H4 (cell line): ENCODE data around the gene SLC36A3. TPM values are rescaled to one million over a fixed set of nuclear protein-coding genes. Genes with fewer than 3 reads are reported as not detected.

ENCODE experiments used
- DNase-seq: peaks from one replicate; pipeline ENCODE4 v3.0.0-alpha.2; 2015; ENCODE audit warnings: low spot score
- total RNA-seq: library from RNA; depleted of rRNA; stranded (reverse); fragments of >200 nt; shearing (Covaris generic); gene quantifications from 2 replicates; pipeline ENCODE4 v1.2.3, GENCODE V29; 2014

Gene SLC36A3
- total RNA-seq, 1 experiment from 2014 or later, result not detected

DNA sequence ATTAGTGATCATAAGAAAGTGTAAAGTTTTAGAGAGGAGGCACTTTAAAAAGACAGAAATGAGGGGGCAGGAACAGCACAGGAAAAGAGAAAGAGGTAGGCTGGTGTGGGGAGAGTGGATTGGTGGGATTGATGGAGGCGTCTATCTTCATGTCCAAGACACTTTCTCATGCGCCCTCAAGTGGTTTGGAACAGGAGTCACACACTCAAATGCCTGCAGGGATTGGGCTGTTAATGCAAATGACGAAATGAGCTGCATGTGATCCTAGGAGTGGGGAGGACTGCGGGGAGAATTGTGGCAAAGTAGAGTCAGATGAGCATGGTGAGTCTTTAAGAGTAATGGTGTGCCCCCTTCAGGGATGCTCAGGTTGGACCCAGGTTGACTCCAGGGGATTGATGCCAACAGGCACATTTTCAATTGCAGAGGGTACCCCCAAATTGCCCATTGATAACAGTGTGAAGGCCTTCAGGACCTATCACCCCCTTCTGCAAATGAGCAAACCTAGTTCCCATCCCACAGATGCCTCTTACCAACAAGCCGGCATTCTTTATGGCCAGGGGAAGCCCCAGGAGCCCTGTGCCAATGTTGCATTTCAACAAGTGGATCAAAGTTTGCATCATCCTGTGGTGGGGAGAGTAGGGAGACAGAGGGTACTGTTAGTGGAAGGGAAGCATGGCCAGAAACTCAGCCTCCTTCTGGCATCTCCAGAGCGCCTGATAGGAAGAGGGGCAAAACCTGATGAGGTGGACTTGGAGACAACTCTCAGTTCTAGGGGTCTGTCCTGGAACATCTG is 5.3 kb downstream of the SLC36A3 start:
- DNase-seq, result peak; percentile 44

DNA sequence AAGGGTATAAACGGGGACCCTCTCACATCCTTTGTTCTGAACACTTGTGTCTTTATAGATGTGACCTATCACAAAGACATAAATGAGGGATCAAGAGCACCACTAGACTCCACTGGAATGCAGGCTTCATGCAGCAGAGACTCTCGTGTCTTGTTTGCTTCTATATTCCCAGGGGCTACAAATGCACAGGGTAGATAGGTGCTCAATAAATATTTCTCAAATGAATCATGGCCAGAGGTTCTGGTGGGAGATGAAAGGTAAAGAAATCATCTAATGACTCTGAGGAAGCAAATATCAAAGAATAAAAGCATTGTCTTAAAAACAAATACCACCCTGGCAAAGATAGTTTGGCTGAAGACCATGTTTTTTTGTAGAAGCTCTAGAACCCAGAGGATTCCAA is 6.6 kb downstream of the SLC36A3 start:
- DNase-seq, result no peak

DNA sequence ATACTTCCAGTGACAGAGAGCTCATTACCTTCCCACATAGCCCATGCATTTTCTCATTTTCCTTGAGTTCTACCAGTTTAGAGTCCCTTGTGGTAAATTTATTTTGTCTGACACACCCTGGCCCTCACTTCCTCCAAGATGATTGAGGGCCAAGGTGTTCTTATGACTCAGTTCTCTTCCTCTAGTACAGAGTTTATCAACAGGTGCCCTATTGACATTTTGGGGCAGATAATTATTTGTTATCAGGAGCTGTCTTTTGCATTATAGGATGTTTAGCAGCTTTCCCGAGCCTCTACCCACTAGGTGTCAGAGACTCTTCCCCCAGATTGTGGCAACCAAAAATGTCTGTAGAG is 7.1 kb downstream of the SLC36A3 start:
- no peak for DNase-seq

DNA sequence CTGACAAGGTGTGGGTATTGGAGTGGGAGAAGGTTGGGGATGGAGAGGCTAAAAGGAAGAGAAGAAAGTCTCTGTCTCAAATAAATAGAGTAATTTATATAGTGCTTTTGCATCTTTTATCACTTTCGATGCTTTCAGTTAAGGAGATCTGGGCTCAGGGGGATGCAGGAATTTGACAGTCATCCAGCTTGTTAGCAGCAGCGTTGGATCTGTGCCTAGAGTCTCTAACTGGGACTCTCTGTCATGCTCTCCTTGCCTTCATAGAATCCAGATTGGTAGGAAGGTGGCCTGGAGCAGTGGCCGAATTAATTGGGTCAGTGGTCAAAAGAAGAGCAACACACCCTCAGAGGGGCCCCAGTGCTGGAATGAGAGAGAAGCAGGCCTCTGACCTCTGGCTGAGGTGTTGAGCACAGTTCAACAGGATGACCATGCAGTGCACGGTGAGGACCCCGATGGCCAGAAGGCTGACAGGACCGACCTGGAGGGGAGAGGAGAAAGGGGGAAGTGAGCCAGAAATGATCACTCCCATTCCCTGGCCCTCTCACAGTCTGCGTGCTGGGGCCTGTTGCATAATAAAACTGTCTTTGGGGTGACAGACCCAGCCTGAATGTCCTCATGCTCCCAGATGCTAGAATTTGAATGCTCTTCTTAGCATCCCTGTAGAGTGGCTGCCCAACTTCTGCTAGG is 7.6 kb downstream of the SLC36A3 start:
- no peak for DNase-seq

DNA sequence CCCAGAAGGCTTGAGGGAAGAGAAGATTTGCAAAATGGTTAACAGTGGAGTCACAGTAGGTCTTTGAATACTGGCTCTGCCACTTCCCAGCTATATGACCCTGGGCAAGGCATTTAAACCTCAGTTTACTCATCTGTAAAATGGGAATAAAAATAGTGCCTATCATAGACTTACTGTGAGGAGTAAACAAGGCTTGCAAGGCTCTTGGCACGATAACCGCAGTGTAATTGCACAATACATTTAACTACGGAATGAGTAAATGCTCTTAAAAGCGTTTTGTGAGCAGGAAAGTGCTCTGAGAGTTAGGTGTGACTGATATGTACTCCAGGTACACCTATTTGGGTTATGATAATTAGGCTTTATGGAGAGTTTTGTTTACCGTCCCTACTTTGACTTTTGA is 8.4 kb downstream of the SLC36A3 start:
- DNase-seq, result peak; percentile 45

DNA sequence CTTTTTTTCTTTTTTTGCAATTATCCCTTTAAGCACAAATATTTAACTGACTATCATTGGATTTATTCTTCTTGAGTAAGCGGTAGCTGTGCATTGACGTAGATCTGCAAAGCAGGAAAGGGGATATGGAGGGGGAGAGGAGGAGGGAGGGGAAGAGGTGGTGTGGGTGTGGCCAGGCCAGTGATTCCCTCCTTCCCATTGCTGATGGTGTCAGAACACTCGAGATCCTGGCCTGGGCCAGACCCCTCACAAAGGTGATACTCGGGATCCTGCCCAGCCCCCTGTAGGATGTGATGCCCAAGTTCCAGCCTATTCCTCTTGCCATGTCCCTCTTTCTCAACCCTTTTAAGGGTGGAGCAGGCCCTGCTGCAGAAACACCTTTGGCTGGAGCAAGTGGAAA is 9.9 kb downstream of the SLC36A3 start:
- DNase-seq, result no peak

DNA sequence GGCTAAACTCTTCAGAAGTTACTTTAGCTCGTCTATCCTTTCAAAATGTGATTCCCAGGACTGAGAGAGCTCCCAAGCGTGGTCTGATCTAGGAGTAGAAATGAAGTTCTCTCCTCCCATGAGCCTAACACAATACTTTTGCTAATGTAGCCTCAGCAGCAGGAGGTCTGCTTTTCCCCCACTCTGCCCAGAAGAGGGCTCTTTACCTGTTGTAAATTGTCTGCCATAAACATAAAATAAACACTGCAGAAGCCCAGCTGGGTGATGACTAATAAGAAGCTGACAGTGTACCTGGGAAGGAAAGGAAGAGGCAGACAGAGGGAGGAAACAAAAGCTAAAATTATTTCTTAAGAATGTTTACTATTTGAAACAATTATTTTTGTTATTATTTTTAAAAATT is 15.4 kb downstream of the SLC36A3 start:
- no peak for DNase-seq

DNA sequence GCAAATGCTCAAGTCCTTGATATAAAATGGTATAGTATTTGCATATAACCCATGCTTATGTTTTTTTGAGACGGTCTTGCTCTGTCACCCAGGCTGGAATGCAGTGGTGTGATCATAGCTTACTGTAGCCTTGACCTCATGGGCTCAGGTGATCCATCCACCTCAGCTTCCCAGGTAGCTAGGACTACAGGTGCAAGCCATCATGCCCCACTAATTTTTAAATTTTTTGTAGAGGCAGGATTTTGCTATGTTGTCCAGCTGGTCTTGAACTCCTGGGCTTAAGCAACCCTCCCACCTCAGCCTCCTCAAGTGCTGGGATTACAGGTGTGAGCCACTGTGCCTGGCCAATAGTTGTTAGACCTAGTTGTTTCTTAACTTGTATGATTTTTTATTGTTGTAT is 17.3 kb downstream of the SLC36A3 start:
- DNase-seq, result no peak

DNA sequence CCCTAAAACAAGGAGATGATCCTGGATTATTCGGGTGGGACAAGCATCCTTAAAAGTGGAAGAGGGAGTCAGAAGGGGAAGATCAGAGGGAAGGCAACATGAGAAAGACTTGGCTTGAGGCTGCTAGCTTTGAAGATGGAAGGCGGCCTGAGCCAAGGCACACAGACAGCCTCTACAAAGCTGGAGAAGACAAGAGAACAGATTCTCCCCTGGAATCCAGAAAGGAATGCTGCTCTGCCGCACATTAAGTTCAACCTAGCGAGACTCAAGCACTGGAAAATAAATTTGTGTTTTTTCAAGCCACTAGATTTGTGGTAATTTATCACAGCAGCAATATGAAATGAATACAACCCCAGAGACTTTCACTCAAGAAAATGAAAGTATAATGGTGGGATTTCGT is 17.9 kb downstream of the SLC36A3 start:
- no peak for DNase-seq

DNA sequence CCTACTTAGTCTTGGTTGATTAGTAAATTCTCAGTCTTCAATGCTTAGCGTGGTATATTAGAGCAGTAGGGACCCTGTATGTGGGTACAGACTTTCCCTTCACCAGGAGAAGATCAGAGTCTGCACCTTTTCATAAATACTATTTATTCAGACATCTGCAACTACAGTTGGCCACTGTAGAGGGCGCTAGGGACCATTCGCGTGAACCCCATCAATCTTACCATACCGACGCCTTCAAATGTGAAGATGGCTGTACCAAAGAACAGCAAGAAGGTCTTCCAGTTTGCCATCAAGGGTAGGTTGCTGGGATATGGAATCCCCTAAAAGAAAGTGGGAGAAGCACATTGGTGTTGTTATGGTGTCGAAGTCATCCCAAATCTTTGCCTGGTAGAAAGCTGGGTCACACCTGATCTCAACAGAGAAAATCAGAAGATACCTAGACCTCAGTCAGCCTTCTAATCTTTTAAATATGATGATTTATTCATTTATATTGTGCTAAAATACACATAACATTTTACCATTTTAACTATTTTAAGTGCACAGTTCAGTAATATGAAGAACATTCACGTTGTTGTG is 19.1 kb downstream of the SLC36A3 start:
- DNase-seq, result no peak

DNA sequence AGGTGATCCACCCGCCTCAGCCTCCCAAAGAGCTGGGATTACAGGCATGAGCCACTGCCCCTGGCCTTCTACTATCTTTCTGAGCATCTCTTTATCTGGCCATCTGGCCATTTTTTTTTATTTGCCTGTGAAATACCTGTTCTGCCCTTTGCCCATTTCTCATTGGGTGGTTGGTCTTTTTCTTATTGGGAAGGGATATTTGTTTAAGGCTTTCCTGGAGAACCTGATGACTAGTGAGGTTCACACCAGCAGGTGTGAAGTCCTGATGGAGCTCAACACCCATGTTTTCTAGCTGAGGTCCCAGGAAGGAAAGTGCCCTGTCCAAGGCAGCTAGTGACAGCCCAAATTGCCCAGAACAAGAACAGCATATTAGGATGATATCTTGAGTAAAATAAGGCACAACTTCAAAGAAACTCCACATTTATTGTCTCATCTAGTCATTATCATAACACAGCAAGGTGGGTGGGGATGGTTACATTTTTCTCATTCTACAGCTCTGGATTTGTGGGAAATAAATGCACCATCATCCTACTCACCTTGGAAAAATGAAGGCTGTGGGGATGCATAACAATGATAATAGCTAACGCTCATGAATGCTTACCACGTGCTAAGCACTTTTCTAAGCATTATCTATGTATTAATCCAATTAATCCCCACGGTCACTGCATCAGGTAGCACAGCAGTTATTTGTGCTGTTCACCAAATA is 20.3 kb downstream of the SLC36A3 start:
- DNase-seq, result no peak

DNA sequence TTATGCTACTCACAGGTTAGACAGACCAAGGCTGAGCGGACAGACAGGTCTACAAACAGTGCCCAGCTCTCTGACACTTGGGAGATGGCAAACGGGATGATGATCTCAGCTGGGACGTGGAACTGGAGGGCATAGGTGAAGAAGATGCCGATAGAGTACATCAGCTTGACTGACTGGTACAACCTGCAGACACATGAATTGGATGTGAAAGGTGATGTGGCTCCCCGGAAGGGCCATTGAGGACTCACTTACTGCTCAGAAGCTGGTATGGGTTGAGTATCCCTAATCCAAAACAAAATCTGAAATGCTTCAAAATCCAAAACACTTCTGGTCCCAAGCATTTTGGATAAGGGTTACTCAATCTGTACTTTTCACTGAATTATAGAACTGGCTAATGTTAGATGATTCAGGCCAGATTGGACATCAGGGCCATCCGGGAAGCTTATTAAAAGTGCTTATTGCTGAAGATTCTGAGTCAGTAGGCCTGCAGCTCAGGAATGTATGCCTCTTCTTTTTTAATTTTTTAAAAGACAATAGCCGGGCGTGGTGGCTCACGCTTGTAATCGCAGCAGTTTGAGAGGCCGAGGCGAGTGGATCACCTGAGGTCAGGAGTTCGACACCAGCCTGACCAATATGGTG is 22.4 kb downstream of the SLC36A3 start:
- no peak for DNase-seq

DNA sequence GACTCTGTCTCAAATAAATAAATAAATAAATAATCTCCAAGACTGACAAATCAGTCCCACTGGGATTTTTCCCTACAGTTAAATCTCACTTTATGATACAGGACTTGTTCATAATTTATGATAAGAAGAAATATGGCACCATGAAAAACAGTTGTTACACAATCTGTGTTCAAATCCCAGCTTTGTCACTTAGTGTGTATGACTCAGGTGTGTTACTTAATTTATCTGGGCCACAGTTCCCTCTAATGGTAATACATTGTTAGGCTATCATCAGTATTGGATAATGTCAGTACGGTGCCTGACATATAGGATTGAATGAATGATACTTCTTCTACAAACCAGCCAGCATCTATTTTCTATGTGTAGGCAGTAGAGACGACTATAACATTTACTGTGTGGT is 23.1 kb downstream of the SLC36A3 start:
- DNase-seq, result no peak

DNA sequence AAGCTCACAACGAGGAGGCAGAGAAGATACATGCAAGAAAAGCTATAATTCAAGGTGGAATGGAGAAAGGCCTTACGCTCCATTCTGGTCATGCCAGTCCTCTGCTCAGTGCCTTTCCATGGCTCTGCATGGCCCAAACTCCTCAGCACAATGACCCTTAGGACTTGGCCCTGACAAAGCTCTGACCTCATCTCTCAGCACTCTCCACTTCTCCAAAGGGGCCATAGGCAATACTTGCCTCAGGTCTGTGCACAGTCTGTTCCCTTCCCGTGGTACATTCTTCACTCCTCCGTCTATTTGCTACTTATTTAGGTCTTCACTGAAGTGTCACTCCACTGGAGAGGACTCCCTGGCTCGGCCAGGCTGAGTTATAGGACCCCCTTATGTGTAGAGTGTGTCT is 24.7 kb downstream of the SLC36A3 start:
- DNase-seq, result no peak

DNA sequence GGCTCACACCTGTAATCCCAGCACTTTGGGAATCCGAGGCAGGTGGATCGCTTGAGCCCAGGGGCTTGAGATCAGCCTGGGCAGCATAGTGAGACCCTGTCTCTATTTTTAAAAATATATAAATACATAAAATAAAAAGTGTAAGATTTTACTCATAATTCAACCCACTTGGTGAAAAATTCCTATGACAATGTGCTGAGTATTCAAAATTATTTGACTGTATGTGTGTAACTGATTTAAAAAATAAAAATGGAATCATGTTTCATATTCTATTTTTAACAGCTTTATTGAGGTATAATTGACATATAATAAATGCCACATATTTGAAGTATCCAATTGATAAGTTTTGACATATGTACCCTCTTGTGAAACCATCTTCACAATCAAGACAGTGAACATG is 27.8 kb downstream of the SLC36A3 start:
- DNase-seq, result no peak

DNA sequence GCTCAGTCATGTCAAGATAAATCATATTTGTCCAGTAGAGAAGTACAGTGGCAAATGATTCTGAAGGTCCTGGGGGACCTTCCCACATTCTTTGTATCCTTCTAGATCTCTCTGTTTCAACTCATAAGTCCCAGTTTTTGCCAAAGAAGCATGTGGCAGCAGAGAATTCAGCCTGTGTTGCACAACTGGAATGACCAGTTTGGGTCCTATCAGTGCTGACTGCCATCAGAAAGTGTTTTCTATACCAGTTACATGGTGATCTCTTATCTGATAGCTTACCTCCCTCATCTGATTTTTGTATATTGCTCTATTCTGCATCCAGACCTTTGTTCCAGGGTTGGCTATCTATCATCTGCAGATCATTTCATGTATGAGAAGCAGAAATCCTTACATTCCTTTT is 28.9 kb downstream of the SLC36A3 start:
- DNase-seq, result no peak

DNA sequence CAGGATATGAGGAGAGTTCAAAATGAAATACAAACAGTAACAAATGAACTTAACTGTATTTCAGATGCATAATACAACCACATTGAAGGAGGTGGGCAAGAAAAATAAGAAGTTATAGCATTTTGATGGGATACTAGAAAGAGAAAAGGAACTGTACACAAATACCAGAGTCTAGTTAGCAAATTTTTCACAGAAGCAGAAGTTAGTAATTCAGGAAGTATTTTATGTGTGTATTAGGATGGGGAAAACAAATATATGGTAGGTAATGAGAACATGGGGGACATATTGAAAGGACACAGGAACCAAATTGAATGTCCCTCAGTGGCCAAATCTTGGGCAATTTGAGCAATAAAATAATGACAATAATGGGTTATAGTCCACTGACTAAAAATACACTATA is 32.2 kb downstream of the SLC36A3 start:
- DNase-seq, result no peak

DNA sequence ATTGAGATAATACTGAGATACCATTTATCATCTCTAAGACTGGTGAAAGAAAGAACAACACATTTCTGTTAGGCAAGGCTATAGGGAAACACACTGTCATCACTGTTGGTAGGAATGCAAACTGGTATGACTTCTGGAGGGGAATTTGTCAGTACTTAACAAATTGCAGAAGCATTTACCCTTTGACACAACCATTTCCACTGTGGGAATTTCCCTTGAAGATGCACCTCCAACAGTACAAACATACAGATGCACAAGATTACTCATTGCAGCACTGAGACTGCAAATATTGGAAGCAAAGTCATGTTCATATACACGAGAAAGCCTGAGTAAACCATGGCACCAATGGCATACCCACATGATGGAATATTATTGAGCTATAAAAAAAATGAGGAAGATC is 33.0 kb downstream of the SLC36A3 start:
- no peak for DNase-seq

DNA sequence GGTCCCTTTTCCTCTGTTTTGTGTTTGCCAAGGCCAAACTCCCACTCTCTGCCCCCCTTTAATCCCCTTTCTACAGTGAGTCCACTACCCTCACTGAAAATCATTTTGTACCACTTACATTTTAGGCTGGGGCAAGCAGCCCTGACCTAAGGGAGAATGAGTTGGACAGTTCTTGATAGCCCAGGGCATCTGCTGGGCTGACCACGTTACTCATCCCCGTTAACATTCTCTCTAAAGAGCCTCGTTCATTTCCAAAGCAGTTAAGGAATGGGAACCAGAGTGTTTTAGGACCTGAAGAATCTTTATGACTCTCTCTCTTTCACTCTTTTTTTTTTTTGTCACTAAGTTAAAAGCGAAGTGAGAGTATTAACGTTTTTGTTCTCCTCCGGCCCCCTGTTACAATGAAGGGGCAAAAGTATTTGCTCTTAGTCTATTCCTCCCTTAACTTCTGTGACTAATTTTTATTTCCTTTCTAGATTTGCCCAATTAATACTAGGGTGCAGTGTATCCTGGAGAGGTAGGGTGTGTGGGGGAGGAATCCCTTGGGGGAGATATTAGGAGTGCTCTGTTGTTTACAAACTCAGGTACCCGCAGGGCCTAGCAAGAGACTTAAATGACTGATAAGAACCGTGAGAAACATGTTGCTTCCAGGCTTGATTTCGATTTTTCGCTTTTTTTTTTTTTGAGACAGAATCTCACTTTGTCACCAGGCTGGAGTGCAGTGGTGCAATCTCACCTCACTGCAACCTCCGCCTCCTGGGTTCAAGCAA is 35.9 kb downstream of the SLC36A3 start:
- DNase-seq, result no peak

DNA sequence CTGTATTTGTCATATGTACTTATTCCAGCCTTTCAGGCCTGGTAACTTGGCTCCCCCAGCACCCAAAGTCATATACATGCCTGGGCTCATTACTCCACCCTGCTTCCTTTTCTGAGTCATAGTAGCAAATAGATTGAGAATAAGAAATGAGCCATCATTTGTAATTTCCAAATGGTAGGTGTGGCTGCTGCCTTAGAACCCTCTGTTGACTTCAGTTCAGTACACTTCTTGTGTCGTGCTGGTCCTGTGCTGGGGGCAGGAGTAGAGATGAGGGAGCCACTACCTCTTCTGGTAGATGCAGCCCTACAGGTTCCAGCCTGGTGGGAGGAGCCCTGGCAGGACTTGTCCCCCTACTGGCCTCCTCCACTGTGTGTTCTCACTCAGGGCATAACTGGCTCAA is 39.5 kb downstream of the SLC36A3 start:
- DNase-seq, result no peak

DNA sequence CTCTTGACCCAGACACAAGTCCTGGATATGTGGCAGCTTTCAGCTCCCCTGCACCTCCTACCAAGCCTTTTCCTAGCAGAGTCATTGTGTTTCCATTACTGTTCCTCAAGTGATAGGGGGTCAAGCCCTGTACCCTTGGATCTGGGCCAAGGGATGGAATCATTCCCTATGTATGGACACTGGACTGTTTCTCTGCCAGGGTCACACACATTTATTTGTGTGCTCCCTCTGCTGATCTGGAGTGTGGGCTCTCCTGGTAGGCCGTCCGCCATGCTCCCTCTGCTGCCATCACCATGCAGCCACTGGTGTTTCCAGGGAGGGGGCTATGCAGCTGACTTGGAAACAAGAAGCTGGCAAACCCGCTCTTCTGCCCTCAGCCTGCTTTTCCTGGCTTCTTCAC is 41.0 kb downstream of the SLC36A3 start:
- DNase-seq, result no peak
